A549 (cell line): ENCODE data around the gene GMPR2. TPM values are rescaled to one million over a fixed set of nuclear protein-coding genes. Genes with fewer than 3 reads are reported as not detected.

Experiments used
- ATAC-seq, 2 experiments: fragments of 200-7000 bp in 1 of 2; fragments of >200 bp in 1 of 2; cut with Nextera tagmentation in 1 of 2; cut with Tn5 transposase in 1 of 2; 3 replicates each; pipeline versions ENCODE4 v1.8.0 to v1.9.1; 2018 to 2020; ENCODE audit warnings: mild to moderate bottlenecking in 1 of 2, moderate library complexity in 1 of 2
- CTCF ChIA-PET: fragments of 300-600 bp; sonication (Branson Sonifier 250); formaldehyde crosslinking; extraction: SDS; loops from one replicate; lab custom pipeline; 2021; ENCODE audit warnings: antibody characterized with exemption, inconsistent platforms; lab: Yijun Ruan, JAX
- POLR2A ChIA-PET: fragments of 350-600 bp; formaldehyde crosslinking; extraction: SDS; loops from one replicate; lab custom pipeline; 2021; ENCODE audit warnings: antibody characterized with exemption, inconsistent platforms; lab: Yijun Ruan, JAX
- DNase-seq, 2 experiments: peaks; one replicate each; pipeline versions ENCODE4 v3.0.0 to v3.0.0-alpha.2; 2011 to 2016; ENCODE audit warnings: low read depth in 1 of 2, low spot score in 1 of 2
- FAIRE-seq: peaks from 2 replicates; lab custom pipeline; 2011; peaks lifted over from hg19 to GRCh38; lab: Jason Lieb, UNC
- H3K27ac ChIP-seq, 2 experiments: fragments of >200 bp; sonication (Bioruptor Twin); formaldehyde crosslinking; 3 replicates each; pipeline ENCODE4 v1.5.1; 2016 to 2017
- H3K4me1 ChIP-seq: fragments of >200 bp; sonication (Bioruptor Twin); formaldehyde crosslinking; 3 replicates; pipeline ENCODE4 v1.6.1; 2016
- H3K4me2 ChIP-seq: fragments of >200 bp; sonication (Bioruptor Twin); formaldehyde crosslinking; 3 replicates; pipeline ENCODE4 v1.6.1; 2016
- H3K4me3 ChIP-seq: fragments of >200 bp; sonication (Bioruptor Twin); formaldehyde crosslinking; 3 replicates; pipeline ENCODE4 v1.5.1; 2016
- H3K9me3 ChIP-seq: fragments of >200 bp; sonication (Bioruptor Twin); formaldehyde crosslinking; 3 replicates; pipeline ENCODE4 v1.6.1; 2016
- BCL3 ChIP-seq: fragments of >200 bp; sonication (Bioruptor Twin); formaldehyde crosslinking; IDR thresholded peaks from 3 replicates; pipeline ENCODE4 v1.6.1; 2016
- BHLHE40 ChIP-seq: IDR thresholded peaks from 2 replicates; pipeline ENCODE4 v1.6.1; 2012; ENCODE audit warnings: low read depth, low read length, inconsistent platforms
- CBX2 ChIP-seq: fragments of 200-600 bp; sonication (generic); IDR thresholded peaks from 2 replicates; pipeline ENCODE4 v1.6.1; 2016; ENCODE audit warnings: low read depth, mild to moderate bottlenecking, borderline replicate concordance
- CEBPB ChIP-seq, 2 experiments: fragments of >200 bp in 1 of 2; sonication (Bioruptor Twin) in 1 of 2; formaldehyde crosslinking in 1 of 2; IDR thresholded peaks; 2 replicates each; pipeline ENCODE4 v1.6.1; 2012 to 2016
- CHD4 ChIP-seq: fragments of 200-600 bp; sonication (generic); IDR thresholded peaks from 2 replicates; pipeline ENCODE4 v1.6.1; 2016; ENCODE audit warnings: antibody characterized with exemption, mild to moderate bottlenecking, borderline replicate concordance
- EHF ChIP-seq: fragments of 250-450 bp; sonication (Bioruptor Pico); IDR thresholded peaks from 2 replicates; pipeline ENCODE4 v1.5.0; 2020; ENCODE audit warnings: mild to moderate bottlenecking
- EP300 ChIP-seq, 2 experiments: fragments of >200 bp; sonication (Bioruptor Twin); formaldehyde crosslinking; IDR thresholded peaks; 2 replicates in 1 of 2; 3 replicates in 1 of 2; pipeline ENCODE4 v1.6.1; 2016 to 2017
- FOSB ChIP-seq: fragments of 250-450 bp; sonication (Bioruptor Pico); IDR thresholded peaks from 2 replicates; pipeline ENCODE4 v1.5.0; 2020; ENCODE audit warnings: mild to moderate bottlenecking, moderate library complexity
- FOSL2 ChIP-seq, 2 experiments: fragments of 450-650 bp in 1 of 2; fragments of >200 bp in 1 of 2; sonication (Bioruptor Twin) in 1 of 2; formaldehyde crosslinking; IDR thresholded peaks; 2 replicates each; pipeline versions ENCODE4 v1.5.0 to v1.6.1; 2016 to 2020; ENCODE audit warnings: mild to moderate bottlenecking in 1 of 2, moderate library complexity in 1 of 2
- GATA3 ChIP-seq: IDR thresholded peaks from 2 replicates; pipeline ENCODE4 v1.6.1; 2012; ENCODE audit warnings: borderline replicate concordance
- HDAC2 ChIP-seq: fragments of 200-600 bp; sonication (generic); IDR thresholded peaks from 2 replicates; pipeline ENCODE4 v1.6.1; 2016
- HEYL ChIP-seq: fragments of 250-450 bp; sonication (Bioruptor Pico); IDR thresholded peaks from 2 replicates; pipeline ENCODE4 v1.8.0; 2021; ENCODE audit warnings: mild to moderate bottlenecking, moderate library complexity
- HOXA7 ChIP-seq: fragments of 250-450 bp; sonication (Bioruptor Pico); IDR thresholded peaks from 2 replicates; pipeline ENCODE4 v1.5.0; 2020; ENCODE audit warnings: mild to moderate bottlenecking, moderate library complexity
- HOXB13 ChIP-seq: fragments of 250-450 bp; sonication (Bioruptor Pico); IDR thresholded peaks from 2 replicates; pipeline ENCODE4 v1.5.0; 2020; ENCODE audit warnings: low read depth, mild to moderate bottlenecking, moderate library complexity
- HOXB5 ChIP-seq: fragments of 250-450 bp; sonication (Bioruptor Pico); IDR thresholded peaks from 2 replicates; pipeline ENCODE4 v1.5.0; 2020; ENCODE audit warnings: mild to moderate bottlenecking, moderate library complexity
- JUNB ChIP-seq: fragments of >200 bp; sonication (Bioruptor Twin); formaldehyde crosslinking; IDR thresholded peaks from 2 replicates; pipeline ENCODE4 v1.6.1; 2016
- KDM1A ChIP-seq: fragments of 200-600 bp; sonication (generic); IDR thresholded peaks from 2 replicates; pipeline ENCODE4 v1.6.1; 2016; ENCODE audit warnings: low read depth, mild to moderate bottlenecking
- KDM5A ChIP-seq: fragments of 200-600 bp; sonication (generic); IDR thresholded peaks from 2 replicates; pipeline ENCODE4 v1.6.1; 2016; ENCODE audit warnings: antibody characterized with exemption, mild to moderate bottlenecking
- MAFK ChIP-seq: fragments of 450-650 bp; IDR thresholded peaks from 2 replicates; pipeline ENCODE4 v1.6.1; 2014; ENCODE audit not compliant: partially characterized antibody
- NPAS2 ChIP-seq: fragments of 250-450 bp; sonication (Bioruptor Pico); IDR thresholded peaks from 2 replicates; pipeline ENCODE4 v1.8.0; 2022; ENCODE audit warnings: mild to moderate bottlenecking, moderate library complexity, borderline replicate concordance
- PHF8 ChIP-seq: fragments of 200-600 bp; sonication (generic); IDR thresholded peaks from 2 replicates; pipeline ENCODE4 v1.6.1; 2016; ENCODE audit warnings: low read depth, mild to moderate bottlenecking, antibody characterized with exemption, moderate library complexity, borderline replicate concordance
- POLR2AphosphoS2 ChIP-seq: conservative IDR thresholded peaks from 2 replicates; pipeline ENCODE4 v1.6.1; 2012; ENCODE audit warnings: low read length, improper control_type of control experiment, inconsistent platforms
- RCOR1 ChIP-seq: fragments of 150-350 bp; IDR thresholded peaks from 2 replicates; pipeline ENCODE4 v1.6.1; 2014; ENCODE audit warnings: antibody characterized with exemption, low read length, low read depth
- RFX5 ChIP-seq: fragments of 450-650 bp; IDR thresholded peaks from 2 replicates; pipeline ENCODE4 v1.7.1; 2014; ENCODE audit warnings: antibody characterized with exemption, mild to moderate bottlenecking, moderate library complexity
- SREBF2 ChIP-seq: fragments of 450-650 bp; IDR thresholded peaks from 2 replicates; pipeline ENCODE4 v1.6.1; 2014; ENCODE audit warnings: mild to moderate bottlenecking, moderate library complexity
- TP53 ChIP-seq: fragments of 250-450 bp; sonication (Bioruptor Pico); IDR thresholded peaks from 2 replicates; pipeline ENCODE4 v1.5.0; 2021; ENCODE audit warnings: mild to moderate bottlenecking, moderate library complexity
- USF2 ChIP-seq: fragments of 450-650 bp; IDR thresholded peaks from 2 replicates; pipeline ENCODE4 v1.6.1; 2014; ENCODE audit warnings: antibody characterized with exemption
- ZC3H11A ChIP-seq: fragments of 450-650 bp; IDR thresholded peaks from 2 replicates; pipeline ENCODE4 v1.6.1; 2014; ENCODE audit warnings: antibody characterized with exemption, mild to moderate bottlenecking
- ZFP36 ChIP-seq: fragments of 450-650 bp; IDR thresholded peaks from 2 replicates; pipeline ENCODE4 v1.6.1; 2014; ENCODE audit warnings: borderline replicate concordance; ENCODE audit not compliant: partially characterized antibody
- ZSCAN20 ChIP-seq: fragments of 250-450 bp; sonication (Bioruptor Pico); IDR thresholded peaks from 2 replicates; pipeline ENCODE4 v1.8.0; 2022; ENCODE audit warnings: mild to moderate bottlenecking, moderate library complexity
- WGBS: methylation state at CpG from one replicate; pipeline ENCODE4 v1.1.6; 2017; ENCODE audit errors: missing lambda C conversion rate; 5-methylcytosine and 5-hydroxymethylcytosine counted together
- polyA plus RNA-seq, 4 experiments: library from polyadenylated mRNA; depleted of rRNA in 3 of 4; stranded (reverse); fragments of >200 nt; fragmentation: RNase III in 1 of 4; extraction: RNeasy Plus Mini Kit Qiagen cat#74134 plus additional on column Dnase treatment in 1 of 4; gene quantifications; 2 replicates in 3 of 4; 3 replicates in 1 of 4; pipeline ENCODE4 v1.2.3, GENCODE V29; 2011 to 2017
- TF ChIP-seq, protein P1 (sequence below): fragments of 250-450 bp; sonication (Bioruptor Pico); IDR thresholded peaks from 2 replicates; pipeline ENCODE4 v1.5.0; 2020; ENCODE audit warnings: low read depth, mild to moderate bottlenecking, moderate library complexity
- TF ChIP-seq, protein P2 (sequence below): fragments of >200 bp; sonication (Bioruptor Twin); formaldehyde crosslinking; IDR thresholded peaks from 2 replicates; pipeline ENCODE4 v1.6.1; 2016
- TF ChIP-seq, protein P3 (sequence below): fragments of >200 bp; sonication (Bioruptor Twin); formaldehyde crosslinking; IDR thresholded peaks from 3 replicates; pipeline ENCODE4 v1.5.1; 2016

Gene GMPR2
- polyA plus RNA-seq, 2 of the 4 experiments (the other 2 are of a cell fraction): 70.0 to 91.7 TPM

- ATAC-seq: peak; percentile 88 to 94
- H3K27ac ChIP-seq: peak within 1 kb of the TSS; percentile 96 to 98
- FAIRE-seq: no peak
- CTCF ChIA-PET: interaction anchor here (0.7 to 1.8 kb wide), 8 partner anchors 20 to 130 kb away, joined by 3 to 5 read pairs (median 3); partner anchors contain the start of genes EMC9, MDP1 and TINF2
- H3K4me3 ChIP-seq: peak within 1 kb of the TSS; percentile 97
- POLR2A ChIA-PET: interaction anchor here (1.1 to 1.6 kb wide), 6 partner anchors 9 to 54 kb away, joined by 4 to 16 read pairs (median 6); partner anchors contain the start of genes CHMP4A, MDP1 and TINF2
- WGBS: 2% methylated on average over 30 of the region's 65 CpGs
- peak; percentile 98 to 99 for DNase-seq
- H3K4me1 ChIP-seq: peaks cover 16% of the 10 kb centered on the region
- H3K9me3 ChIP-seq: no peaks in the 10 kb centered on the region
- peak within 1 kb of the TSS; percentile 88 for H3K4me2 ChIP-seq
- TF ChIP-seq RFX5 (peak; percentile 53; the same call in 1 of the 2 replicates), USF2 (peak; percentile 73), HOXB13 (CRISPR knock-in tag) (no peak), KDM1A (no peak), KDM5A (no peak), FOSL2 (IDR thresholded peaks at IDR 0.05) (no peak), FOSL2 (CRISPR knock-in tag; IDR thresholded peaks at IDR 0.05) (peak; percentile 62; the same call in 1 of the 2 replicates), EP300 (IDR thresholded peaks at IDR 0.05) (no peak), PHF8 (peak; percentile 79; the same call in 1 of the 2 replicates), ZC3H11A (peak; percentile 59; the same call in 1 of the 2 replicates), ZSCAN20 (CRISPR knock-in tag) (no peak), NPAS2 (CRISPR knock-in tag) (no peak), POLR2AphosphoS2 (no peak), SREBF2 (no peak), HOXB5 (CRISPR knock-in tag) (no peak), FOSB (CRISPR knock-in tag) (no peak), CBX2 (no peak), TP53 (CRISPR knock-in tag) (no peak), BHLHE40 (peak; percentile 81), HOXA7 (CRISPR knock-in tag) (no peak), JUNB (no peak), CHD4 (no peak), CEBPB (IDR thresholded peaks at IDR 0.05) (peak in 1 of 2 experiments; percentile 27; a peak in 2 of 4 replicates), HDAC2 (no peak), MAFK (no peak), GATA3 (peak; percentile 9; the same call in 1 of the 2 replicates), BCL3 (peak; percentile 74; the same call in 2 of the 3 replicates), HEYL (no peak), RCOR1 (no peak), ZFP36 (no peak), EHF (no peak)
- TF ChIP-seq, protein P1, sequence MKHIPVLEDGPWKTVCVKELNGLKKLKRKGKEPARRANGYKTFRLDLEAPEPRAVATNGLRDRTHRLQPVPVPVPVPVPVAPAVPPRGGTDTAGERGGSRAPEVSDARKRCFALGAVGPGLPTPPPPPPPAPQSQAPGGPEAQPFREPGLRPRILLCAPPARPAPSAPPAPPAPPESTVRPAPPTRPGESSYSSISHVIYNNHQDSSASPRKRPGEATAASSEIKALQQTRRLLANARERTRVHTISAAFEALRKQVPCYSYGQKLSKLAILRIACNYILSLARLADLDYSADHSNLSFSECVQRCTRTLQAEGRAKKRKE (CRISPR knock-in tag): no peak
- TF ChIP-seq, protein P2, sequence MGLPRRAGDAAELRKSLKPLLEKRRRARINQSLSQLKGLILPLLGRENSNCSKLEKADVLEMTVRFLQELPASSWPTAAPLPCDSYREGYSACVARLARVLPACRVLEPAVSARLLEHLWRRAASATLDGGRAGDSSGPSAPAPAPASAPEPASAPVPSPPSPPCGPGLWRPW: no peak
- TF ChIP-seq, protein P3, sequence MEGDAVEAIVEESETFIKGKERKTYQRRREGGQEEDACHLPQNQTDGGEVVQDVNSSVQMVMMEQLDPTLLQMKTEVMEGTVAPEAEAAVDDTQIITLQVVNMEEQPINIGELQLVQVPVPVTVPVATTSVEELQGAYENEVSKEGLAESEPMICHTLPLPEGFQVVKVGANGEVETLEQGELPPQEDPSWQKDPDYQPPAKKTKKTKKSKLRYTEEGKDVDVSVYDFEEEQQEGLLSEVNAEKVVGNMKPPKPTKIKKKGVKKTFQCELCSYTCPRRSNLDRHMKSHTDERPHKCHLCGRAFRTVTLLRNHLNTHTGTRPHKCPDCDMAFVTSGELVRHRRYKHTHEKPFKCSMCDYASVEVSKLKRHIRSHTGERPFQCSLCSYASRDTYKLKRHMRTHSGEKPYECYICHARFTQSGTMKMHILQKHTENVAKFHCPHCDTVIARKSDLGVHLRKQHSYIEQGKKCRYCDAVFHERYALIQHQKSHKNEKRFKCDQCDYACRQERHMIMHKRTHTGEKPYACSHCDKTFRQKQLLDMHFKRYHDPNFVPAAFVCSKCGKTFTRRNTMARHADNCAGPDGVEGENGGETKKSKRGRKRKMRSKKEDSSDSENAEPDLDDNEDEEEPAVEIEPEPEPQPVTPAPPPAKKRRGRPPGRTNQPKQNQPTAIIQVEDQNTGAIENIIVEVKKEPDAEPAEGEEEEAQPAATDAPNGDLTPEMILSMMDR: no peak
These were observed 44.3 kb upstream of the GMPR2 start, which contains the start of gene IPO4 for GRCh38 chr14:24188251-24189058. Gene IPO4, minus strand, starts transcription at chr14:24188816. Its CDS starts 29 bp downstream, at chr14:24188787.
